Measurements from ENCODE around the gene MAN2A1. TPM values are rescaled to one million over a fixed set of nuclear protein-coding genes. Genes with fewer than 3 reads are reported as not detected.

MAN2A1 gene
- polyA plus RNA-seq (38.3 to 63.8 TPM (median 50.5 TPM) in 3 replicates), polyA minus RNA-seq (20.5 to 113 TPM (median 95.0 TPM) in 3 replicates)
- polyA plus RNA-seq (2011; ENCODE audit: low read depth), result 106 TPM
- polyA plus RNA-seq (2011; cell fraction: cytosol; rRNA removed), result 13.3 and 23.9 TPM in 2 replicates
- polyA plus RNA-seq (2011; cell fraction: nucleus; rRNA removed), result 61.7 and 89.6 TPM in 2 replicates
- polyA plus RNA-seq (2012; ENCODE audit: low replicate concordance), result 24.8 and 45.4 TPM in 2 replicates
- 60.2 TPM for polyA minus RNA-seq (2011; cell fraction: cytosol; rRNA and poly(A)+ RNA removed)
- 186 and 287 TPM in 2 replicates for polyA minus RNA-seq (2011; cell fraction: nucleus; rRNA and poly(A)+ RNA removed)

DNA sequence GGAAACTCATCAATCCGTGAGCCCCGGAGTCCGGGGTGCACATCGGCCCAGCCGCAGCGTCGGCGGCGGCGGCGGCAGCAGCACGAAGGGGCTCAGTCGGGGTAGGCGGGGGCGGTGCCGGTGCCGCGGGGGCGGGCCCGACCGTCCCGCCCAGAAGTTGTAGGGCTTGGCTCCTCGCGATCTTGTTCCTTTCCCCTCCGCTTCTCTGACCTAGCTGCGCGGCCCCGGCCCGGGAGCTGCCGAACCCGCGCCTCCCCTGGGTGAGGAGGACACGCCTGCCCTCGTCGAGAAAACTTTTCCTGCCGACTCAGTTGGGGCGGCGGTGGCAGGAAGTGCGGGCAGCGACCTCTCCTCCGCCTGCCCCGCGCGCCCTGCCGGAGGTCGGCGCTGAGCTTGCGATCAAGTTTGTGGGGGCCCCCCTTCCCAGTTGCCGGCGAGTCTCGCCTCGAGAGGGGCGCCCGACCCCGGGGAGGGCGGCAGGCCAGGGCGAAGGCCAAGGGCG is at the start of gene MAN2A1:
TSS of gene MAN2A1 (plus strand) at position 188 of the 502 bp plus-strand sequence. CDS start 491 bp downstream, outside the sequence.
- H4K20me1 ChIP-seq (ENCODE audit: control insufficient read depth, extremely low read depth, insufficient read depth, low read length), result peaks cover 6% of the 10 kb centered on the region
- no peaks in the 10 kb centered on the region for H3K9me3 ChIP-seq (ENCODE audit: control insufficient read depth, low read depth, low read length)
- H3K36me3 ChIP-seq (ENCODE audit: control insufficient read depth in 2 of 2, extremely low read depth in 1 of 2, insufficient read depth in 2 of 2, low read length in 2 of 2), result no peaks in the 10 kb centered on the region
- H3K4me2 ChIP-seq (ENCODE audit: control insufficient read depth, extremely low read depth, insufficient read depth, low read depth, low read length), result peak within 1 kb of the TSS; percentile 88
- H3K4me1 ChIP-seq (ENCODE audit: control insufficient read depth, extremely low read depth, insufficient read depth, low read length), result peaks cover 32% of the 10 kb centered on the region
- H3K27me3 ChIP-seq (ENCODE audit: control insufficient read depth, extremely low read depth, insufficient read depth, low read length), result no peaks in the 10 kb centered on the region
- H3K9me1 ChIP-seq (ENCODE audit: control insufficient read depth, extremely low read depth, insufficient read depth, low read length), result no peaks in the 10 kb centered on the region
- peak within 1 kb of the TSS; percentile 89 for H3K27ac ChIP-seq (ENCODE audit: control insufficient read depth, insufficient read depth, low read length)
- dilution Hi-C loops (cut with MboI; ENCODE audit: extremely low pct_ligation_motif_present, low sequenced_read_pairs), result no loop called here
- peak within 1 kb of the TSS; percentile 96 for H3K9ac ChIP-seq (ENCODE audit: control insufficient read depth, extremely low read depth, insufficient read depth, low read length)
- peaks cover 44% of the 10 kb centered on the region for H3K79me2 ChIP-seq (ENCODE audit: control insufficient read depth, insufficient read depth, low read length)
- FAIRE-seq (no peak), DNase-seq (ENCODE audit: low read depth, low spot score) (no peak)
- H3K4me3 ChIP-seq (ENCODE audit: control insufficient read depth in 2 of 3, extremely low read depth in 1 of 3, insufficient read depth in 2 of 3, low read depth in 1 of 3, low read length in 3 of 3), result peak within 1 kb of the TSS; percentile 67 to 85 (median 84)
- TF ChIP-seq EZH2 (IDR thresholded peaks at IDR 0.05; ENCODE audit: low read length) (no peak), CTCF (optimal IDR thresholded peaks at IDR 0.05 in 1 of 3, IDR thresholded peaks at IDR 0.05 in 1 of 3, conservative IDR thresholded peaks at IDR 0.05 in 1 of 3; ENCODE audit: extremely low read depth in 1 of 3, insufficient read depth in 2 of 3, low read length in 3 of 3) (no peak)
- peak within 1 kb of the TSS; percentile 97 for H2AFZ ChIP-seq (ENCODE audit: control insufficient read depth, low read length)

DNA sequence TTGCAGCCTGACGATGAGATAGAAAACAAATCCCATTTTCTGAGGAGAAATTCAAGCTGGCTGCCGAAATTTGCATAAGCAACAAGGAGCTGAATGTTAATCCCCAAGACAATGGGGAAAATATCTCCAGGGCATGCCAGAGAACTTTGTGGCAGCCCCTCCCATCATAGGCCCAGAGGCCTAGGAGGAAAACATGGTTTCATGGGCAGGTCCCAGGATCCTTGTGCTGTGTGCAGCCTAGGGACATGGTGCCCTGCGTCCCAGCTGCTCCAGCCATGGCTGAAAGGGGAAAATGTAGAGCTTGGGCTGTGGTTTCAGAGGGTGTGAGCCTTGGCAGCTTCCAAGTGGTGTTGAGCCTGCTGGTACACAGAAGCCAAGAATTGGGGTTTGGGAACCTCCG is 48.8 kb upstream of the MAN2A1 start:
- H3K4me1 ChIP-seq (ENCODE audit: control insufficient read depth, extremely low read depth, insufficient read depth, low read length), result no peaks in the 10 kb centered on the region
- H3K79me2 ChIP-seq (ENCODE audit: control insufficient read depth, insufficient read depth, low read length), result no peaks in the 10 kb centered on the region
- H3K9me1 ChIP-seq (ENCODE audit: control insufficient read depth, extremely low read depth, insufficient read depth, low read length), result no peaks in the 10 kb centered on the region
- TF ChIP-seq CTCF (optimal IDR thresholded peaks at IDR 0.05 in 1 of 3, IDR thresholded peaks at IDR 0.05 in 1 of 3, conservative IDR thresholded peaks at IDR 0.05 in 1 of 3; ENCODE audit: extremely low read depth in 1 of 3, insufficient read depth in 2 of 3, low read length in 3 of 3) (no peak), EZH2 (IDR thresholded peaks at IDR 0.05; ENCODE audit: low read length) (no peak)
- H3K27me3 ChIP-seq (ENCODE audit: control insufficient read depth, extremely low read depth, insufficient read depth, low read length), result no peaks in the 10 kb centered on the region
- DNase-seq (ENCODE audit: low read depth, low spot score) (no peak), FAIRE-seq (no peak)
- dilution Hi-C loops (cut with MboI; ENCODE audit: extremely low pct_ligation_motif_present, low sequenced_read_pairs), result no loop called here
- H3K9me3 ChIP-seq (ENCODE audit: control insufficient read depth, low read depth, low read length), result no peaks in the 10 kb centered on the region
- no peak overlapping the region for H2AFZ ChIP-seq (ENCODE audit: control insufficient read depth, low read length)
- H3K4me3 ChIP-seq (ENCODE audit: control insufficient read depth in 2 of 3, extremely low read depth in 1 of 3, insufficient read depth in 2 of 3, low read depth in 1 of 3, low read length in 3 of 3), result no peak overlapping the region
- H3K27ac ChIP-seq (ENCODE audit: control insufficient read depth, insufficient read depth, low read length), result no peak overlapping the region
- H3K9ac ChIP-seq (ENCODE audit: control insufficient read depth, extremely low read depth, insufficient read depth, low read length), result no peak overlapping the region
- no peaks in the 10 kb centered on the region for H4K20me1 ChIP-seq (ENCODE audit: control insufficient read depth, extremely low read depth, insufficient read depth, low read length)
- H3K4me2 ChIP-seq (ENCODE audit: control insufficient read depth, extremely low read depth, insufficient read depth, low read depth, low read length), result no peak overlapping the region
- H3K36me3 ChIP-seq (ENCODE audit: control insufficient read depth in 2 of 2, extremely low read depth in 1 of 2, insufficient read depth in 2 of 2, low read length in 2 of 2), result no peaks in the 10 kb centered on the region

Measured in keratinocyte (primary cell).